ENCODE measurements around the gene ING3.

ING3 gene, protein sequence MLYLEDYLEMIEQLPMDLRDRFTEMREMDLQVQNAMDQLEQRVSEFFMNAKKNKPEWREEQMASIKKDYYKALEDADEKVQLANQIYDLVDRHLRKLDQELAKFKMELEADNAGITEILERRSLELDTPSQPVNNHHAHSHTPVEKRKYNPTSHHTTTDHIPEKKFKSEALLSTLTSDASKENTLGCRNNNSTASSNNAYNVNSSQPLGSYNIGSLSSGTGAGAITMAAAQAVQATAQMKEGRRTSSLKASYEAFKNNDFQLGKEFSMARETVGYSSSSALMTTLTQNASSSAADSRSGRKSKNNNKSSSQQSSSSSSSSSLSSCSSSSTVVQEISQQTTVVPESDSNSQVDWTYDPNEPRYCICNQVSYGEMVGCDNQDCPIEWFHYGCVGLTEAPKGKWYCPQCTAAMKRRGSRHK

DNA sequence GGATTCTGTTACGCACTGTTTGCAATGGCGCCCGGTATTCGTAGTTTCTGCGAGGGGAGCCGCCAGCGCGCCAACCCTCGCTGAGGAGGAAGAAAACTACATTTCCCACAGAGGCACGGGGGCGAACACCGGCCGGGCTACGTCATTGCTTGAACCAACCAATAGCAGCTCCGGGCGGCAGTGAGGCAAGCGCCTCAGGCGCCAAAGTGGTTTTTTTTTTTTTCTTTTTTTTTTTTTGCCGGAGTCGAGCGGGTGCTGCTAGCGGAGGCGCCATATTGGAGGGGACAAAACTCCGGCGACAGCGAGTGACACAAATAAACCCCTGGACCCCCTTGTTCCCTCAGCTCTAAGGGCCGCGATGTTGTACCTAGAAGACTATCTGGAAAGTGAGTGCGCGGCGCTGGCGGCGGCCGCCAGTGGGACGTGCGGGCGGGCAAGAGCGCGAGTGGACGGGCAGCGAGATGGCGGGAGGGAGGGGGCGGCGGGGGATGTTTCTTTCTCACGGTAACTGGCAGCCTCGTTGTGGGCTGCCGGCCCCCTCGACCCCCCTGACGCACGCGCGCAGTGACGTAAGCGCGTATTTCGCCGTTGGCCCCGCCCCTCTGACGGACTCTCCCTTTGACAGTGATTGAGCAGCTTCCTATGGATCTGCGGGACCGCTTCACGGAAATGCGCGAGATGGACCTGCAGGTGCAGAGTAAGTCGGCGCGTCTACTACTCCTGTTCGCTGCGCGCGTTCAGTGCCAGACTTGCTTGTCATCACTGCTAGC lies at the start of gene ING3:
Gene ING3 (plus strand): TSS at position 239 of the 770 bp plus-strand sequence. CDS start 120 bp downstream, at position 359.
- DNase-seq (ENCODE audit: low read depth), result peak; percentile 94

- DNase-seq (ENCODE audit: low read depth), result no peak
Measured at GRCh38 chr7:120915314-120916105, 35.1 kb upstream of the ING3 start.

GRCh38 chr7:120916121-120916520 lies 34.5 kb upstream of the ING3 start:
- DNase-seq (ENCODE audit: low read depth), result no peak

DNA sequence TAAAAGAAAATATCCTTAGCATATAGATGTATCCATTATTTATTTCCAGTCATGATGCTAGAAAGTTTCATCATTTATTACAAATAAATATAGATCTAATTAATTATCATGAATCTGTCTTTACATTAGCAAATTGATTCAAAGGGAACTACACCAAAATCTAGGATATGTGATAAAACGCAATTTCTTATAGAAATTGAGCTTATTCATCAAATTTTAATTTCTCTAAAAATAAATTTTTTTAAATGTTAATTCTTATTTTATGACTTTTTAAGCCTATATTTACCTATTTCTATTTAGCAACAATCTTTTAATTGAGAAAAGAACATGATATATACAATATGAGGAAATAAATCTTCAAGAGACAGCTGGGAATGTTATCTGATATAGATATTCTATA lies 34.0 kb upstream of the ING3 start:
- DNase-seq (ENCODE audit: low read depth), result no peak

- no peak for DNase-seq (ENCODE audit: low read depth)
Measured at GRCh38 chr7:120919466-120919865, 31.1 kb upstream of the ING3 start.

DNA sequence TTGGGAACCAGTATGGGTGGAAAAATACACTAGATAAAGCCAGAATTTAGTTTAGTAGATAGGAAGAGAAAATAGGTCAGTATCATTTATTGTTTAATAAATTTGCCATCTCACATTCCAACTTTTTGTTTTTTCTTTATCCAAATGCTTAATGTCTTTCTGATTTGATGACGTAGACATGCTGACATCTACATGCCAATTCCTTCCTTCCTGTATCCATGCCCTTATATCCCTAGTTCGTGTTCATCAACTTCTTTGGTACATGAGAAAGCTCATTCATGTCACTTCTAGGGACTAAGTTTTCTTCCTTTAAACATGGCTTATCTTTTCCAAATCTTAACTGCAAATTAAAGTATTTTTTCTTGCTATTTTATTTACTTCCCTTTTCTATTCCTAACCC lies 30.5 kb upstream of the ING3 start:
- DNase-seq (ENCODE audit: low read depth), result no peak

DNA sequence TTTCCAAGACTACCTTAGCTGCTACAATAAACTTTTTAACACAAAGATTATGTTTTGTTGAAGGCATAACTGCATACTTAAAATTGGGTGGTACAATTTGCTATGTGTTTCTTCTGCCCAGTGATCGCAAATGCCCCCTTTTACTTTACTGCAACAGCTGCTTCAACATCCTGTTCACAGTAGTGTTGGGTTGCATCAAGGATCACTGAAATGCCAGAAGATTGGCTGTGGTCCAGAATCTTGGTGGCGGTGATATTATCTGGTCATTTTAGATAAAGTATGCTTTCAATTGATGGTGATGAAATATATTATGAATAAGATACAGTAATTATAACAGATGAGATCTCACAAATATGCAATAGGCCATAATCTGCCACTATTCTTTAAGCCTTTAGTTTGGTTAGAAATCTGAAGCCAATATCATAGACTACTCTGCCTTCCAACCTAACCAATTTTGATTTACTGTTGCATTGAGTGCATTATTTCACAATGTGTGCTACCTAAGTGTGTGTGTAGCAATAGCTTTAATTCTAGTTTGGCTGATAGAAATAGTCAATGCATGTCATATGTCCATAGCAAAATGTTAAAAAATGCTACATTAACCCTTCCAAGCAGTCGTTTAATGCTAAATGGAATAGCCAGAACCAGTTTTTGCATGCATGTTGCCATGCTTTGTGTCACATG lies 29.8 kb upstream of the ING3 start:
- DNase-seq (ENCODE audit: low read depth), result no peak

GRCh38 chr7:120924837-120925236 lies 25.7 kb upstream of the ING3 start:
- DNase-seq (ENCODE audit: low read depth), result no peak

GRCh38 chr7:120925392-120925791 lies 25.2 kb upstream of the ING3 start:
- no peak for DNase-seq (ENCODE audit: low read depth)

DNA sequence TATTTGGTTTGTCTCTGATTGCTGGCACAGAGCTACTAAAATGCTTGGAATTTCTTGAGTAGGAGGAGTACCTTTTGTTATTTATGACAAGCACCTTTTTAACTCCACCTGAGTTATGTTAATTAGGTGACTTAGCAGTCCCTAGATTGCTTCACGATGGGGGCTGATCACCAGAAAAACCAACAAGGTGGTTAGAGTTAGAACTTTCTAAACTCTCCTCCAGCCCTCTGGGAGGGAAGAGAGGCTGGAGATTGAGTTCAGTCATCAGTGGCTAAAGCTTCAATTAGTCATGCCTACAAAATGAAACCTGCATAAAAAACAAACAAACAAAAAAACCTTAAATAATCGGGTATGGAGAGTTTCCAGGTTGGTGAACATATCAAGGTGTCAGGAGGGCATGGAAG lies 23.6 kb upstream of the ING3 start:
- no peak for DNase-seq (ENCODE audit: low read depth)

- DNase-seq (ENCODE audit: low read depth), result no peak
Measured at GRCh38 chr7:120927454-120928103, 23.0 kb upstream of the ING3 start.

- DNase-seq (ENCODE audit: low read depth), result no peak
Measured at GRCh38 chr7:120931243-120931642, 19.3 kb upstream of the ING3 start.

- DNase-seq (ENCODE audit: low read depth), result no peak
Measured at GRCh38 chr7:120933475-120933874, 17.1 kb upstream of the ING3 start.

DNA sequence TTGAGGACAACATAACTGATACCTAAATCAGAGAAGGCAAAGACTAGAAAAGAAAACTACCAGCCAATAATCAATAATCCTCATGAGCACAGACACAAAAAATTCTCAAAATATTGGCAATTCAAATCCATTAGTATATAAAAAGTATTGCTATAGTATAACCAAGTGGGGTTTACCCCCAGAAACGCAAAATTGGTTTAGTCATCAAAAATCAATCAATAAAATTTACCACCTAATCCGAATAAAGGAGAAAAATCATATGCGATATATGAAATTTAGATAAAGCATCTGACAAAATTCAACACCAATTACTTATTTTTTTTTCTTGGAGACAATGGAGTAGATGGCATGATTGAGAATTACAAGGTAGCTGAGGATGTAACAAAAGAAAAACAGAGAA lies 11.2 kb upstream of the ING3 start:
- DNase-seq (ENCODE audit: low read depth), result no peak

DNA sequence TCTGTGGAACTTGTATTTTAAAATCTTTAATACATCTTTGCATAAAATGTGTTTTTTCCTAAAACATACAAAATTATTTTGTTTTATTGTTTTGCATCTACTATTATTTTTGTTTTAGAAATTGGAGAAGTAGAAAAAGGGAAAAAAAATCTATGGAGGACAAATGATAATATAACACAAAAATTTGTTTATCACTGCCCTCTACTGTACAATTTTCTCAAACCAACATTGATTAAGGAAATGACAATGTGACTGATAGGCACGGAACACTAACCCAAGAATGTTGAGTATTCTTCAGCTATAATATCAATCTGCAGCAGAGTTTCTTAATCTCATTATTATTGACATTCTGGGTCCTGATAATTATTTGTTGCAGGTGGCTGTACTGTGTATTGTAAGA lies 9.5 kb upstream of the ING3 start:
- no peak for DNase-seq (ENCODE audit: low read depth)

- no peak for DNase-seq (ENCODE audit: low read depth)
Measured at GRCh38 chr7:120941856-120942255, 8.7 kb upstream of the ING3 start.

GRCh38 chr7:120942861-120943260 lies 7.7 kb upstream of the ING3 start:
- DNase-seq (ENCODE audit: low read depth), result no peak

- no peak for DNase-seq (ENCODE audit: low read depth)
Measured at GRCh38 chr7:120944826-120945562, 5.6 kb upstream of the ING3 start.

DNA sequence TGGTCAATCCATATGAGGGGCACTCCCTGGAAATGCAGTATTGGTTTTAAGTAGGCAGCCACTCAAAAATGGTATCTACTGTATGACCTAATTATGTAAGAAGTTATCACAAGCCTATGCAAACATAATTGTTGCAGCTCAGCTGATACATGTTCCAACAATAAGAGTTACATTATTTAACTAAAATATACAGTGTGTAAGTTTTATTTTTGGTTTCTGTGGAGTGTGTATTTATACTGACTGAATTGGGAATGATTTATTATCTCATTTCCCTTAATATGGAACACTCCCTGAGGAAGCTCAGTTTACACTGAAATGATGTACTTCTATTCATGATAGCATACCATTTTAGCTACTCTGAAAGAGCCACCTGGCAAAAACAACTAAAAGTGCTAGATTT lies 2.6 kb upstream of the ING3 start:
- no peak for DNase-seq (ENCODE audit: low read depth)

- DNase-seq (ENCODE audit: low read depth), result no peak
Measured at GRCh38 chr7:120949393-120949911, 1.1 kb upstream of the ING3 start.
